ENCODE results near the gene STON1.
"Not testable (repeated sequence)": the region's sequence is repeated elsewhere in the genome, so short reads cannot be mapped to it uniquely, and the experiment has no call there.

DNA sequence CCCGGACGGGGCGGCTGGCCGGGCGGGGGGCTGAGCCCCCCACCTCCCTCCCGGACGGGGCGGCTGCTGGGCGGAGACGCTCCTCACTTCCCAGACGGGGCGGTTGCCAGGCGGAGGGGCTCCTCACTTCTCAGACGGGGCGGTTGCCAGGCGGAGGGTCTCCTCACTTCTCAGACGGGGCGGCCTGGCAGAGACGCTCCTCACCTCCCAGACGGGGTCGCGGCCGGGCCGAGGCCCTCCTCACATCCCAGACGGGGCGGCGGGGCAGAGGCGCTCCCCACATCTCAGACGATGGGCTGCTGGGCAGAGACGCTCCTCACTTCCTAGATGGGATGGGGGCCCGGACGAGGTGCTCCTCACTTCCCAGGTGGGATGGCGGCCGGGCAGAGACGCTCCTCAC lies 84.6 kb downstream of the STON1 start:
- TF ChIP-seq POLR2AphosphoS5, POLR2A (IDR thresholded peaks at IDR 0.05; ENCODE audit: low read depth, low read length): not testable (repeated sequence)

Data from GM12891 (cell line).